ENCODE measurements around the gene TPM4.

The TPM4 gene

GRCh38 chr19:16036941-16037340 is 39.4 kb upstream of the TPM4 start:
- no peak for DNase-seq
- TF ChIP-seq POLR2A (IDR thresholded peaks at IDR 0.05; ENCODE audit: low read length) = no peak
- no peak for TF ChIP-seq GATA1 (IDR thresholded peaks at IDR 0.05; ENCODE audit: low read depth, low read length)

- TF ChIP-seq POLR2A (IDR thresholded peaks at IDR 0.05; ENCODE audit: low read length) (no peak), GATA1 (IDR thresholded peaks at IDR 0.05; ENCODE audit: low read depth, low read length) (no peak)
- DNase-seq = no peak
Observed at GRCh38 chr19:16037424-16038195, 38.7 kb upstream of the TPM4 start.

- DNase-seq = no peak
- no peak for TF ChIP-seq GATA1 (IDR thresholded peaks at IDR 0.05; ENCODE audit: low read depth, low read length)
- no peak for TF ChIP-seq POLR2A (IDR thresholded peaks at IDR 0.05; ENCODE audit: low read length)
Observed at GRCh38 chr19:16038196-16038695, 38.0 kb upstream of the TPM4 start.

GRCh38 chr19:16039081-16039480 is 37.2 kb upstream of the TPM4 start:
- TF ChIP-seq POLR2A (IDR thresholded peaks at IDR 0.05; ENCODE audit: low read length) (no peak), GATA1 (IDR thresholded peaks at IDR 0.05; ENCODE audit: low read depth, low read length) (no peak)
- DNase-seq = no peak

- TF ChIP-seq POLR2A (IDR thresholded peaks at IDR 0.05; ENCODE audit: low read length) (no peak), GATA1 (IDR thresholded peaks at IDR 0.05; ENCODE audit: low read depth, low read length) (no peak)
- no peak for DNase-seq
Observed at GRCh38 chr19:16039545-16039944, 36.8 kb upstream of the TPM4 start.

GRCh38 chr19:16040642-16041041 is 35.7 kb upstream of the TPM4 start:
- DNase-seq = no peak
- TF ChIP-seq POLR2A (IDR thresholded peaks at IDR 0.05; ENCODE audit: low read length) (no peak), GATA1 (IDR thresholded peaks at IDR 0.05; ENCODE audit: low read depth, low read length) (no peak)

- peak; percentile 48 to 74 for DNase-seq
- no peak for TF ChIP-seq GATA1 (IDR thresholded peaks at IDR 0.05; ENCODE audit: low read depth, low read length)
- no peak for TF ChIP-seq POLR2A (IDR thresholded peaks at IDR 0.05; ENCODE audit: low read length)
Observed at GRCh38 chr19:16041299-16041990, 34.9 kb upstream of the TPM4 start.

- no peak for DNase-seq
- TF ChIP-seq GATA1 (IDR thresholded peaks at IDR 0.05; ENCODE audit: low read depth, low read length) (no peak), POLR2A (IDR thresholded peaks at IDR 0.05; ENCODE audit: low read length) (no peak)
Observed at GRCh38 chr19:16041991-16042386, 34.3 kb upstream of the TPM4 start.

GRCh38 chr19:16042533-16043085 is 33.7 kb upstream of the TPM4 start:
- no peak for DNase-seq
- no peak for TF ChIP-seq POLR2A (IDR thresholded peaks at IDR 0.05; ENCODE audit: low read length)
- TF ChIP-seq GATA1 (IDR thresholded peaks at IDR 0.05; ENCODE audit: low read depth, low read length) = no peak

GRCh38 chr19:16043156-16043757 is 33.0 kb upstream of the TPM4 start:
- TF ChIP-seq GATA1 (IDR thresholded peaks at IDR 0.05; ENCODE audit: low read depth, low read length) = no peak
- TF ChIP-seq POLR2A (IDR thresholded peaks at IDR 0.05; ENCODE audit: low read length) = no peak
- no peak for DNase-seq

GRCh38 chr19:16044746-16045145 is 31.5 kb upstream of the TPM4 start:
- TF ChIP-seq GATA1 (IDR thresholded peaks at IDR 0.05; ENCODE audit: low read depth, low read length) = no peak
- TF ChIP-seq POLR2A (IDR thresholded peaks at IDR 0.05; ENCODE audit: low read length) = no peak
- no peak for DNase-seq

GRCh38 chr19:16045171-16045570 is 31.1 kb upstream of the TPM4 start:
- no peak for TF ChIP-seq POLR2A (IDR thresholded peaks at IDR 0.05; ENCODE audit: low read length)
- no peak for TF ChIP-seq GATA1 (IDR thresholded peaks at IDR 0.05; ENCODE audit: low read depth, low read length)
- DNase-seq = no peak

GRCh38 chr19:16045893-16046292 is 30.4 kb upstream of the TPM4 start:
- TF ChIP-seq POLR2A (IDR thresholded peaks at IDR 0.05; ENCODE audit: low read length) (no peak), GATA1 (IDR thresholded peaks at IDR 0.05; ENCODE audit: low read depth, low read length) (no peak)

GRCh38 chr19:16048583-16048982 is 27.7 kb upstream of the TPM4 start:
- TF ChIP-seq GATA1 (IDR thresholded peaks at IDR 0.05; ENCODE audit: low read depth, low read length) = no peak
- no peak for TF ChIP-seq POLR2A (IDR thresholded peaks at IDR 0.05; ENCODE audit: low read length)
- DNase-seq = no peak

More at GRCh38 chr19:16045893-16046292, 30.4 kb upstream of the TPM4 start:
- DNase-seq = no peak
